Measurements from ENCODE around the gene TP53. TPM values are rescaled to one million over a fixed set of nuclear protein-coding genes. Genes with fewer than 3 reads are reported as not detected.

TP53 gene
- polyA plus RNA-seq, 1 of the 3 experiments (the other 2 are of a cell fraction), result 62.6 TPM

- TF ChIP-seq EZH2phosphoT487 (IDR thresholded peaks at IDR 0.05; ENCODE audit: borderline replicate concordance, low read depth) (no peak), POLR2AphosphoS5 (IDR thresholded peaks at IDR 0.05; ENCODE audit: low read depth, low read length) (no peak), USF2 (IDR thresholded peaks at IDR 0.05; ENCODE audit: borderline replicate concordance, low read depth, low read length) (no peak), FOXJ3 (CRISPR knock-in tag; IDR thresholded peaks at IDR 0.05) (no peak)
Measured at GRCh38 chr17:7715936-7716886, 28.9 kb upstream of the TP53 start (continued).

GRCh38 chr17:7714721-7715594 lies 27.7 kb upstream of the TP53 start:
- H3K27me3 ChIP-seq (ENCODE audit: insufficient read depth), result no peaks in the 10 kb centered on the region
- TF ChIP-seq FOXM1 (IDR thresholded peaks at IDR 0.05; ENCODE audit: low read depth) (no peak), SIN3A (IDR thresholded peaks at IDR 0.05; ENCODE audit: borderline replicate concordance, low read depth, low read length) (no peak), CHD2 (IDR thresholded peaks at IDR 0.05; ENCODE audit: low read length, partially characterized antibody) (no peak), GABPA (IDR thresholded peaks at IDR 0.05; ENCODE audit: low read depth) (no peak), MXI1 (IDR thresholded peaks at IDR 0.05; ENCODE audit: low read depth, low read length) (no peak), YY1 (IDR thresholded peaks at IDR 0.05; ENCODE audit: low read depth) (no peak), IRF3 (IDR thresholded peaks at IDR 0.05; ENCODE audit: low read depth, low read length) (no peak)
- H3K79me2 ChIP-seq (ENCODE audit: insufficient read depth), result no peaks in the 10 kb centered on the region
- H3K9me2 ChIP-seq, result no peaks in the 10 kb centered on the region
- peaks cover 3 to 27% of the 10 kb centered on the region in 2 experiments; a peak in 1 of 4 replicates for H3K4me1 ChIP-seq (ENCODE audit: control insufficient read depth in 1 of 2, insufficient read depth in 2 of 2, low read depth in 1 of 2, low read length in 1 of 2)
- 92% methylated on average over 9 of the region's 10 CpGs for WGBS (ENCODE audit: low lambda C conversion rate)
- no peak overlapping the region for H3K27ac ChIP-seq (ENCODE audit: low read depth in 2 of 2, low read length in 1 of 2)
- peaks cover 10% of the 10 kb centered on the region for H3F3A ChIP-seq (replicated peaks; ENCODE audit: insufficient read depth)
- no peak overlapping the region for H3K4me3 ChIP-seq (ENCODE audit: low read depth in 2 of 2, low read length in 1 of 2)
- no peaks in the 10 kb centered on the region for H3K9me3 ChIP-seq
- H2AFZ ChIP-seq (ENCODE audit: low read depth), result no peak overlapping the region
- ChIA-PET POLR2A (interaction anchor here (1.9 to 2.0 kb wide), 2 partner anchors 11 to 28 kb away, joined by 6 to 11 read pairs; partner anchors contain the start of genes EFNB3, TP53 and WRAP53), CTCF (interaction anchor here (3.2 to 8.2 kb wide), 3 partner anchors 9 to 154 kb away, joined by 7 to 85 read pairs (median 82); partner anchors contain the start of genes EFNB3, TP53 and WRAP53)
- DNase-seq, result no peak
- H4K20me1 ChIP-seq (ENCODE audit: insufficient read depth), result no peaks in the 10 kb centered on the region
- H3K36me3 ChIP-seq (replicated peaks in 1 of 2; ENCODE audit: control insufficient read depth in 1 of 2, insufficient read depth in 2 of 2, low read length in 1 of 2), result peaks cover 0 to 1% of the 10 kb centered on the region in 2 experiments
- no peak overlapping the region for H3K9ac ChIP-seq
- H3K4me2 ChIP-seq, result no peak overlapping the region

Measured in SK-N-SH (cell line).